GM12891 (cell line): ENCODE results near the gene GALNT18.

Experiments used
- PAX5 ChIP-seq: IDR thresholded peaks from 2 replicates; pipeline ENCODE4 v1.6.1; 2011; ENCODE audit warnings: low read length, moderate library complexity, mild to moderate bottlenecking; ENCODE audit not compliant: insufficient read depth, severe bottlenecking
- POLR2A ChIP-seq: IDR thresholded peaks from 2 replicates; pipeline ENCODE4 v1.6.1; 2011; ENCODE audit warnings: low read depth, low read length, control low read depth
- POLR2AphosphoS5 ChIP-seq: IDR thresholded peaks from 2 replicates; pipeline ENCODE4 v1.6.1; 2011; ENCODE audit warnings: low read depth, low read length, control low read depth
- TAF1 ChIP-seq: IDR thresholded peaks from 2 replicates; pipeline ENCODE4 v1.6.1; 2011; ENCODE audit warnings: low read depth, low read length, control low read depth

- TF ChIP-seq TAF1 (no peak), POLR2A (no peak), POLR2AphosphoS5 (no peak), PAX5 (no peak)
Observed at GRCh38 chr11:11439591-11439990, 182.2 kb downstream of the GALNT18 start.
